GM18517 (cell line): ENCODE measurements around the gene FAM240B.

Experiments used
- ATAC-seq: cut with Tn5 transposase; IDR thresholded peaks from one replicate; pipeline ENCODE4 v1.9.1; 2021; ENCODE audit warnings: mild to moderate bottlenecking, moderate library complexity; ENCODE audit not compliant: unreplicated experiment

The FAM240B gene

DNA sequence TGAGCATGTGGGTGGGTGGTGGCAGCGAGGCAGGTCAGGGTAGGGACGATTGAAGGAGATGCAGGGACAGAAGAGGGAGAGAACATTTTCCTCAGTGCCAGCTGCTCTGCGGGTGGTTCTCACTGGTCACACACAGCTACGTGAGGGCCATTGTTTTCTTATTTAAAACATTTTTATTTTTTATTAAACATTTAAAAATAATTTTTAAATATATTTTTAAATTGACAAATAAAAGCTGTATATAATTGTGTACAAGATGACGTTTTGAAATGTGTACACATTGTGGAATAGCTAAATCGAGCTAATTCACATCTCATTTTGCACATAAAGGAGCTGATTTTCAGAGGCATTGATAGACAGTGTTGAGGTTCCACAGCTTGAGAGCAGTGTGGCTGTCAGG, 14.0 kb downstream of the FAM240B start:
- ATAC-seq = no peak

DNA sequence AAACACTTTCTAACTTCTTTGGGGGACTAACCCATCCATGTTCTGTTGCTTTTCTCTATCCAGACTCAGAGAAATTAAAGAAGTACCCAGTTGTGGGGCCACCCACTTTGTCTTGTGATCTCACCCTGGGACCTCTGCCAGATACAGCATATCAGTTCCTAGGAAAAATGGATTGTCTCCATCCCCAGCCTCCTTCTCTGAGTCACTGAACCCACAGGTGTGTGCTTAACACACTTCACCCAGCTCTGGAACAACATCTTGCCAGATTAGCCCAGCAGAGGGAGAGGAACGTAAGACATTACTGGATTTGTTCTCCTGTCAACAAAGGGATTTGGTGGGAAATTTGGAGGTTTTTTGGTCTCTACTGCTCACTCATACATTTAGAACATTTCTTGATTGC, 19.2 kb downstream of the FAM240B start:
- no peak for ATAC-seq

DNA sequence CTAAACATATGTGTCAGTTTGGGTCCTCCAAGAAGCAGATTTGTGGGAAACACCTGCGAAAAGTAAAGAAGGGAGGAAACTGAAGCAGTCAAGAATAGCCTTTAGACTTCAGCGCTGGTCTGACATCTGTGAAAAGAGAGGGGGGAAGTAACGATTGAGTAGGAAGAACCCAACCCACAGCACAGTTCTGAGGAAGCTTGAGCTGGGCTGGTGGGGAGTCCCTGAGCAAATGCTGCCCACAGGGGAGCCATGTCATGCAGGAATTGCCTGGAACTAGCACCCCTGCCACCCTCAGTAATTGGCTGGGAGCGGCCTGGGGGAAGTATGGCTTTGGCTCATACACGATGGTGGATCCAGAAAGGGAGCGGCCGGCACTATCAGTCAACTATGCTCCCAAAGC, 20.6 kb downstream of the FAM240B start:
- ATAC-seq = no peak

DNA sequence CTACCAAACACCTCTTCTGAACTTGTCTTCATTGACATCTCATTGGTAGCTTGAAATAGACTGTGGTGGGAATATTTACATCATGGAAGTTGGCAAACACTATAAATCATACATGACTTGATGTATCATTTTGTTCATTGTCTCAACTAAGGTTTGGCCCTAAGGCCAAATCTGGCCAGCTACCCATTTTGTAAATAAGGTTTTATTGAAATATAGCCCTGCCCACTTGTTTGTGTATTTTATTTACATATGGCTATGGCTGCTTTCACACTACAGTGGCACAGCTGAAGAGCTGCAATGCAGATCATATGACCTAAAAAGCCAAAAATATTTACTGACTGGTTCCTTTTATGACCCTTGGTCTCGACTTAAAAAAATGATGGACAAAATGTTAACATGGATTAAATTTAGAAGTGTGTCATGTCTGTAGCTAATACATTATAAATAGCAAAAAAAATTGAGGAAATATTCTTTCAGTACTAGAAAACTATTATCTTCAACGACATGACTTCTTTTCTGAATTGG, 22.1 kb downstream of the FAM240B start:
- ATAC-seq = no peak

DNA sequence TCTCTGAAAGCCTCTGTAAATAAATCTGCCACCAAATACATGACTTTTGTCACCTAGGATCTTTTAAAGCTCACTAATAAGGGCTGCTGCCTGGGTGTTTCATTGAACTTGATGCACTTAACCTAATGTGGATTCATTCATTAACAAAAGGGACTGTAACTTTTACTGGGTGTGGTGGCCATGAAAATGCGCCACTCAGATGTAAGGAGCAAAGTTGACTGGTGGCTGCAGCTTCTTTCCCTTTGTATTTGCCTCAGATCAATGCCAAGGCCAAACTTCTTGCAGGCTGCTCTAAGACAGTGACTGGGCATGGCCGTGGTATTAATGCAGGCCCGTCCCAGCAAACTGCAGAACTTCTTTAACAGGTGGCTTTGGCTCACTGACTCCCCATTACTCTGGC, 22.9 kb downstream of the FAM240B start:
- no peak for ATAC-seq

DNA sequence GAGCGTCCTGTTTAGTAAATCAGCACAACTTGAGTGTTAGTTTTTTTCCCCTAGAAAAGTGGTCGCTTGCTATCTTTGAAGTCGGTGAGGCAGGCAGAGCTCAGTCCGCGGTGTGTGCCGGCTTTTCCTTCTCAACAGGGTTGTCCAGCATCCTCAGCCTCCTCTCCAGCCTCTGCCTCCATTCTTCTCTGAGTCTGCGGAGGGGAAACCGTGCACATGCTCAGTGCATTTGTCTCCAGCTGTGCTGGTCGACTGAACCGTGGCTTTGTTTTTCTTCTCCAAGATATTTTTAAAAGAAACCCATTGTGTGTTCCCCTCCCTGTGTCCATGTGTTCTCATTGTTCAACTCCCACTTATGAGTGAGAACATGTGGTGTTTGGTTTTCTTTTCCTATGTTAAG, 25.3 kb downstream of the FAM240B start:
- ATAC-seq = no peak

DNA sequence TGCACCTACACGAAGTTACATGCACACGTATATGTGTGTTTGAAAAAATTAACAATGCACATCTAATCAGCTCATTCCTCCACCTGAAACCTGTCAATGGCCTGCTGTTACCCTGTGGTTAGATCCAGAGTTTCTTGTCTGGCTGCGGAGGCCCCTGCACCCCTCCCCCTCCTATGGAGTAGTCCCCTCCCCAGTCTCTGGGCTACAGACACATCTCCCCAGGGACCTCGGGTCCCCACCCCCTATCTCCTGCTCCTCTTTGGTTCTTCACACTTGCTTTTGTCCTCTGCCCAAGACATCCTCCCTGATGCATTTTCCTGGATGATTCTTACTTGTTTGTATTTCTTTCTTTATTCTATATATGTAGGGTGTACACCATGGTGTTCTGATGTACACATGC, 27.2 kb downstream of the FAM240B start:
- ATAC-seq = no peak

DNA sequence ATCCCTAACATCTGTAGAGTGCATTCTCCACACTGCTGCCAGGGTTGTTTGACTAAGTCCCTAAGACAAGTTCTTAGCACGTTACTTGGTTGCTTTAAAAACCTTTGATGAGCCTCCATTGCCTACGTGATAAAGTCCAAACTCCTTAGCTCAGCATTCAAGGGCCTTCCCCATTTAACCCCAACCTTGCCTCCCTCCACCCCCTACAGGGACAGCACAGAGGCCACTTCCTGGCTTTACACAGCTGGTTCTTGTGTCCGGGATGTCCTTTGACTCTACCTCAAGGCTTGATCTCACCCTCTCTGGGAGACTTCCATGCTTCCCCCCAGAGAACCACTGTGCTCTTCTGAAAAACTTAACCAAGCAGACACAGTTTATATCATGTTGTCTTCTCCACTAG, 29.4 kb downstream of the FAM240B start:
- no peak for ATAC-seq

DNA sequence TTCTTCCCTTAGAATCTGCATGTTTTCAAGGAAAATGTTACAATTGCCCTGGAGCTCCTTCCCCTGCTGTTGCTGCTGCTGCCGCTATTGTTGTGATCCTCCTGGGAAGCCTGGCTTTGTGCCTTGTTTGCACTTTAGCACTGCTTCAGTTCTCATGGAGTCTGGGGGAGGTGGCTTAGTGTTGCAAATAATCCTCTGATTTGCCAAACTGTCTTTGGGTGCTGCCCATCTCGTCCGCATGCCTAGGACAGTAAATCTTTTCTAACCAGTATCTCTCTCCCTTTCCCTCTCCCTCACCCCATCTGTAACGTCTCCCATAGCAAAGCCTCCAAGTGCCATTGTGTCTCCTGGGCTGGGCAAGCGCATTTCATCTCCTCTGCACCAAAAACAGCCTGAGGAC, 30.3 kb downstream of the FAM240B start:
- no peak for ATAC-seq

DNA sequence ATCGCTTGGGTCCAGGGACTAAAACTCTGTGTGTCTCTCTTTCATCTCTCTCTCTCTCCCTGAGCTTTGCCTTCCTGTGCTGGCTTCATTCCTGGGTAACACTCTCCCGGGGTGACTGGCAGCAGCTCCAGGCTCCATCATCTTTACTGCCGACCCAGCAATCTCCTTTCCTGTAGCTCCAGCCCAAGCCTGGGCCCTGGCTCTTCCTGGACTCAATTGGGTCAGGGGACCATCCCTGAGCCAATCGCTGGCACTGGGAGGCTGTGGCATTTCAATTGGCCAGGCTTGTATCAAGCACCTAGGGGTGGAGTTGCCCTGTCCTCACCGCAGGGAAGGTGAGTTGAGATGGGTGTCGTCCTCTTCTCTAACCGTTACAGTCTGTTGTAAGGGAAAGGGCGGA, 31.9 kb downstream of the FAM240B start:
- no peak for ATAC-seq

DNA sequence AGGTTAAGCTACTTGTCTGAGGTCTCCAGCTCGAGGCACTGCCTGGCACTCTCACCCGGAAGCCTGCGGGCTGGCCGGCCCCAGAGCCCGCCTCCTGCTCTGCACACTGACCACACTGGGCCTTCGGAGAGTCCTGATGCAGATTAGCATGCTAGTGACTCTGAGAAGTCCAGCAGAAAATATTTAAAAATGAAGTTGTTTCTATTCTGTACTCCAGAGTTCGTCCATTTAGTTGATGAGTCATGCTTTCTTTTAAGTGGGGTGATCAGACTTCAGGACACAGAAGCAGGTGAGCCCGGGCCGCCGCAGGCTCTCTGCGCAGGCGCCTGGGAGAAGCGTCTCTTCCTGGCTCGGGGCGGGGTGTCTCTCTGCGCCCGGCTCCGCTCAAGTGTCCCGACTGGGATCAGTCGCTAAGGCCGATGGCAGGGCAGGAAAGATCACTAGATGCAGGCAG, 32.5 kb downstream of the FAM240B start:
- no peak for ATAC-seq

DNA sequence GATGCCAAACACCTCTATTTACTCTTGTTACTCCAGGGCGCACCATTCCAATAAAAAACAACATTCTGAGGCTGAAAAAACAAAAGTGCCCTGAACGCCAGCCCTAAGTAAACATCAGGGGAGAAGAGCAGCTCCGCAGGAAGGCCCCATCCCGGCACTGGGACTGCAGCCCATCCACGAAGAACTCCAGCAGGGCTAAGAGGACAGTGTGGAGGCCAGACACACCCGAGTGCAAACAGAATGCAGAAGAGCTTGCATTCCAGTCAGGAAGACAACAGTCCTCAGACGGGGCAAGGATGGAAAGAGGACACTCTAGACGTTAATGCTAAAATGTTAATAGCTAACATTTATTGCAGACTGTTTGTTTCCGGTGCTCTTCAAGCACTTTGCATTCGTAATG, 33.0 kb downstream of the FAM240B start:
- no peak for ATAC-seq

DNA sequence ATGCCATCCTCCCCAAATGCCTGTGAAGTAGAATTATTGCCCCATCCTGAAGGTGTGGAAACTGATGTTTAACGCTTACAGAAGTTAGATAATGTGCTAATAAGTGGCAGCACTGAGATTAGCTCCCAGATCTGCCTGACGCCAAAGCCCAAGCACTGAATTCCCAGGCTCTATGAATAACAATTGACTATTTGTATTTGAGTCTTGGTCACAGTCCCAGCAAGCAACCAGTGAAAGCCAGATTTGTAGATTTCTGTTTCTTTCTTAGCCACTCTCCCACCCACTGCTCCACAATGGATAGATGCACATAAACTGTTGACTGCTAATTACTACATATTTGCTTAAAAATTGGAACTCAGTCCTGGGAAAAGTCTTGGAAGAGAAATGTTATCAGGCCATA, 34.4 kb downstream of the FAM240B start:
- no peak for ATAC-seq

DNA sequence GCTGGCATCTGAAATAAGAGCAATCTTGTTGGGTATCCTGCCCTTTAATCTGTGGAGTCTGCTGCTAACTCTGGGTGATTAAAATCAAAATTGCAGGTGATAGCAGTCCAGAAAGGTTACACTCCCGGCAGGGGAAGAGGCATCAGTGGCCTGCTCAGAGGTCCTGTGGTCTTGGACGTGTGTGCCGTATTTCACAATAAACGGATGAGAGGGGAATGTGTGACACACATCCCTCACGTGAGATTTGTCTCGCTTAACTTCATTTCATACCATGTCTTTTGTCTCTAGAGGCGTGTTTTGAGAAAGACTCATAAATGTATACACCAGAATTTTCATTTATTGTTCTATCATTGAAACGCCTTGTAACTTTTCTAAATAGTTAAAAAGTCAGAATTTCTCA, 36.6 kb downstream of the FAM240B start:
- ATAC-seq = no peak

DNA sequence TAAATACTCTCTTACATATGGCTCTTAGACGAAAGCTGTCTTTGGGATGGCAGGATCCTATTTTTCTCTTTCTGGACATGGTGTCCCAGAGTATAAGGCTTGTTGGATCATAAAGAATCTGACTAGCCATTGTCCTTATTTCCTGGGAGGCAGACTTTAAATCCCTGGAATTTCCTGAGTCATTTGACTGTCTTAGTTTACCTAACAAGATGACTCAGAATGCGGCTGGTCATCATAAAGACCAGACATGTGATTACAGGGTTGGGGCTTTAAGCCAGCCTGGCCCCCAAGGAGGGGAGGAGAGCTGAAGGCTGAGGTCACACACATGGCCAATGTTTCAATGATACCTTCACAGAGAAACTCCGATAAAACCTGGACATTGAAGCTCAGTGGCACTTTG, 37.2 kb downstream of the FAM240B start:
- no peak for ATAC-seq

DNA sequence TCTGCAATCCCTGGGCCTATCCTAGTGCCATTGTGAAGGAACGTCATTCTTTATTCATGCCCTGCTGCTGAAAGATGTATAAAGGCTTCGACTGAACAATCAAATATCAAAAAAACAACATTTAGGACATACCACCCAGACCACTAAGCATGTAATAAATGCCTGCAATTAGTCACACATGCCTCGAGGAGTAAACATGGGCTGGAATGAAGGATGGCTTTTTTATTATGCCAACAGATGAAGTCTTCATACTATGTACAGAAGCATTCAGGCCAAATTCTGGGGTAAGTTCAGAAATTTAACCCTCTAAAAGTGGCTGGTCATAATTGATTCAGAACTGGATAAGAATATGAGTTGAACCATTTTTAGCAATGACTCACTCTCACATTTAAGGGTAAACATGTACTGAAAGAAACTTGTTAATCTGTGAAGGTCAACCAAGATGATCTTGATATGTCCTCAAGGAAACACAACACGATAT, 38.1 kb downstream of the FAM240B start:
- ATAC-seq = no peak

DNA sequence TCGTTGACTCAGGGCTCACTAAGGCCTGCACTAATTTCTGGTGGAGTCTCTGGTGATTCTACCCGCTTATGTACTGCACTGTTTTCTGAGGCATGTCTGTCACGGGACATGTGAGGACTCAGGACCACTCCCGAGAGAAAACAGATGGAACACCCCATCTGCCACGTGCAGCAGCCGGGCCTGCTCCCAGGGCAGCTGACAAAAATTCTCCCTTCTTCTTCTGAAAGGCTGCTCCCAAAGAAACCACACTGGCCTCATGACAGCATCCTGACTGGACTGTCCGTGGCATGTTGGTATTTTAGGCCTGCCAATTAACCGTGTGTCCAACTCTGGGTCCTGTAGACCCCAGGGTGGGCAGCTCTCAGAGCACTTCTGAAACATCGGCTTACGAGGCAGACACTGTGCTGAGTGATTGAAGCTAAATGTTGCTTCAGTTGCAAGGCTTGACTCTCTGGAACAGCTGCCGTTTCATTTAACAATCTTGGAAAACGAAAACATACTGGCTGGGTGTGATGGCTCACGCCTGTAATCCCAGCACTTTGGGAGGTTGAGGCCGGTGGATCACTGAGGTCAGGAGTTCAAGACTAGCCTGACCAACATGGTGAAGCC, 39.0 kb downstream of the FAM240B start:
- ATAC-seq = no peak

DNA sequence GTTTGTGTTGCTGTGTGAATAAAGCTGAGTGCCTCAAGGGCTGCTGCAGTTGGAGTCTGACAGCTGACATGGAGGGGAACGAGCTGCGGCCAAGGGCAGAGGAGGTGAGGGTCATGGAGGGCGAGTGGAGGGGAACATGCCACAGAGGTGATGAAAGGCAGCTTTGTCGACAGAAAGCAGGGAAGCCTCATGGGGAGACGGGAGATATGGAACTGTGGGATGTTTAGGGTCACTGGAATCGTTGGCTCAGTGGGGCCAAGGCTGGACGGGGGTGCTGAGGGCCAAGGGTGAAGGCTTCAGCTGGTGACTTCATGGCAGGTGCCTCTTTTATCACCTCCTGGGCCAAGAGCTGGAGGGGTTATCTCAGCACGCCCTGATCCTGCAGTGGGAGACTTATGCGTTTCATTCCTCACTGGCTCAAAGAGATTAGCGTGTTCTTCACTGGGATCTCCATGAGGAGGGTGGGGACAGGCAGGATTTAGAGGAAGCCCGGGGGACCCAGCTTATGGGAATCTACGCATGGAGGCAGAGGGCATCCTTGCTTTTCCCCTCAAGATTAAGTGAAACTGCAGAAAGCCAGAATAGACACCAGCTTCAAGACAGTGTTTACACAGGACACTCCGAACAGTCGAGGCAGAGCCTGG, 42.2 kb downstream of the FAM240B start:
- no peak for ATAC-seq

DNA sequence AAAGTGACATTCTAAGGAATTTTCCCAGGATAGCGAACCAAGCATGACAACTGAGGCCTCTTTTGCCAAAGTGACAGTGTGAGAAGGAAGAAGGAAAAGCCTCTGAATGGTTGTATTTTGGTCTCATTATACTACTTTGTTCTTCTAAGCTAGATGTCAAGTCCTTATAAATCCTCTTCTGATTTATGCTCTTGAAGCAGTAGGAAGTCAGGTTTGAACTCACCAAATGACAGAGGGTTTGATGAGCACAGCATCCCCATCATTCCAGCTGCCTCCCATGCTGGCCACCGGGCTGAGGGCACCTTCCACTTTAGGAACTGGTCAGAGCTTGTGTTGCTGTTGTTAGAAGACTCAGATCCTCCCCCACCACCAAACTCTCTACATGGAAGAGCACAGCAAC, 44.1 kb downstream of the FAM240B start:
- ATAC-seq = no peak

DNA sequence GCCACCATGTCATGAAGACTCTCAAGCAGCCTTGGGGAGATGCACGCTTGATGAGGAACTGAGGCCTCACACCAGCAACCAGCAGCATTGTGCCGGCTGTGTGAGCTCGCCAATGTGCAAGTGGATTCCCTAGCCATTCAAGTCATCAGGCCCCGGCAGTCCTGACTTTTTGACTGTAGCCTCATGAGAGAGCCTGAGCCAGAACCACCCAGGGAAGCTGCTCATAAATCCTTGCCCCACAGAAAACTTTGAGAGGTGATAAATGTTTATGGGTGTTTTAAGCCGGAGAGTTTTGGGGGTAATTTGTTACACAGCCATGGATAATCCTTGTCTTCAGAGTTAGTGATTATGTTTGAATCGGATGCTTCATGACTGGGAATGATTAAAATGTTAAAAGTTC, 44.7 kb downstream of the FAM240B start:
- ATAC-seq = no peak

DNA sequence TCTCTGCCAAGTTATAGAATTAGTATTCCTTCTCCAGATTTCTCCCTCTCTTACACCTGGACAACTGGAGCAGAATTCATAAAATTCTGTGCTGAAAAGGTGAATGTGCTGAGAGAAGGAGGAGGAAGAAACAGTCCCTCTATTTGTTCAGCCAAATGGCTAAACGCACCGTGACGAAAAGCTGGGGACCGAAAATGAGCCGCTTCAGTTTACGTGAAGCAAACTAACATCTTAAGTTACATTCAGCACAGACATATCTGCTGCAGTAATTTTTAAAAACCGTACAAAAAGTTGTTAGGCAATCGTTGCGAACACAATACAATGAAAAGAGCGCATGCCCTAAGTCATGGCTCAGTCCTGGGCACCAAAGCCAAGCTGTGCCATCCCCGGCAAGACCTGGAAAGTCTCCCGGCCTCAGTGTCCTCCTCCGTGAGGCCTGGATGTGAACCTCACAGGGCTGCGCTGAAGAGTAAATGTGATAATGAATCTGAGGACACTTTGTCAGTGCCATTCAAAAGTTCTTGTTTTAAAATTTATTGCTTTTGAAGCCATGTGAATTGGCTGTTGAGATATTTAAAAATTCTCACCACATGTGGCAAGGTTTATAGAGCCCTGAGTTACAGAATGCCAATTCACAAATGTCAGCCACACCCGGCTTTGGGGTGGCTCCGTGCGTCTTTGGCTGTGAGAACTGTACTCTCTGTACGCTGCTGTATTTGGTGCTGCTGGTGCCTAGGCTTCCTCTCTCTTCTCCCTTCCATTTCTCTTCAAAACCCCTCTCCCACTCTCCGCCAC, 46.3 kb downstream of the FAM240B start:
- no peak for ATAC-seq

DNA sequence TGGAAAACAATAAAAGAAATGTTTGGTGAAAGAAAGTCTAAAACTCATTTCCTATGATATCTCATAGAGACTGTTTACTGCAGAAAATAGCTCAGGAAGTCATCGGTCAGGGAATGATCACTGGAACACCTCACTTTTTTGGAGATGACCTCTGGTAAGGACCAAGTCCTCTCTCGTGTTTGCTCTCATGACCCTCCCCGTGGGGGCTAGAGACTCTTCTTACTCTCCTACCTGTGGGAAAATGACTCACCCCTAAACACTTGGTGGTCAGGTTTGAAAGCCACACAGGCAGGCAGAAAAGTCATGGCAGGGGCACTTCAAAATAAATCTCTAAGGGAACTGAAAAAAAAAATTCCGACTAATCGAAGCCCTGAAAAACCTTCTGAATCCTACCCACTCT, 48.2 kb downstream of the FAM240B start:
- no peak for ATAC-seq
